ENCODE results near the gene VPS51. TPM values are rescaled to one million over a fixed set of nuclear protein-coding genes. Genes with fewer than 3 reads are reported as not detected.
A peak's percentile ranks its signal among the peaks of the same experiment; 100 is the strongest.

Gene VPS51
- total RNA-seq, 4 donors from 2014 or later: 280 to 636 (median 416) TPM

DNA sequence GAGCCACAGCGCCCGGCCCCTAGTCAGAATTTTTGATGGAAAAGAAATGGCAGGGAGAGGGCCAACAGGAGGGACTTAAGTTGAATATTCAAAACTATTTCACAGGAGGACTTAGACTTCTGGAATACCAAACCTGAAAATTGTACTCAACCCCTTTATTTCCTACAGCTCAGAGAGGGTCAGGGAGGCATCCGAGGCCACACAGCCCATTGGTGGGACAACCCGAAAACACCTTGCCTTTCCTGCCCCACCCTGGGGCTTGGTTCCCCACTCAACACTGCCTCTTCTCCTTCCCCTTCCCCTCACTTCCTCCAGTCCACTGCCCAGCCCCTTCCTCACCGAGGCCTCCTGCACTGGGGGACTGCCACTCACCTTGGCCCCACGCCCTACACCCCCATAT lies 39.0 kb upstream of the VPS51 start:
- peaks cover 0 to 3% (median 0%) of the 10 kb centered on the region in 3 donors for H3K36me3 ChIP-seq

DNA sequence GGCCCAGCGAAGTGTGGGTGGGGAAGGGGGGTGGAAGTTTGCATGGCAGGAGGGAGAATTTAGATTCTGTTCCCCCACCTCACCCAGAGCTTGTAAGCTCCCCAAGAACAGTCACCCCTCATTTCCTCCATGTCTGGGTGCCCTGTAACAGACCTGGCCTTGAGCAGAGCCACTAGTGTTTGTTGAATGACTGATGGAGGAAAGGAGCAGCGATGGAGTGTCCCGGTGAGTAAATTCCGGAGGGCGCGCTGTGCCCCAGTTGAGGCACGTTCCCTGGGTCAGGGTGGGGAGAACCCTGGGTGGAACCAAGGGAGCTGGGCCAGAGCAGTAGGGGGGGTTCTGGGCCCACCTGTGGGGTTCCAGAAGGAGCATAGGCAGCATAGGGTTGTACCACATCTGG lies 38.5 kb upstream of the VPS51 start:
- H3K4me1 ChIP-seq: peaks cover 0 to 34% (median 7%) of the 10 kb centered on the region in 4 donors
- peak overlapping the region in 3 of 4 donors; percentile 27 to 58 (median 56) for H3K4me3 ChIP-seq
- no peak for DNase-seq
- no peaks in the 10 kb centered on the region for H3K9me3 ChIP-seq
- H3K36me3 ChIP-seq: no peaks in the 10 kb centered on the region
- no peaks in the 10 kb centered on the region for H3K27me3 ChIP-seq
- TF ChIP-seq, protein P1, sequence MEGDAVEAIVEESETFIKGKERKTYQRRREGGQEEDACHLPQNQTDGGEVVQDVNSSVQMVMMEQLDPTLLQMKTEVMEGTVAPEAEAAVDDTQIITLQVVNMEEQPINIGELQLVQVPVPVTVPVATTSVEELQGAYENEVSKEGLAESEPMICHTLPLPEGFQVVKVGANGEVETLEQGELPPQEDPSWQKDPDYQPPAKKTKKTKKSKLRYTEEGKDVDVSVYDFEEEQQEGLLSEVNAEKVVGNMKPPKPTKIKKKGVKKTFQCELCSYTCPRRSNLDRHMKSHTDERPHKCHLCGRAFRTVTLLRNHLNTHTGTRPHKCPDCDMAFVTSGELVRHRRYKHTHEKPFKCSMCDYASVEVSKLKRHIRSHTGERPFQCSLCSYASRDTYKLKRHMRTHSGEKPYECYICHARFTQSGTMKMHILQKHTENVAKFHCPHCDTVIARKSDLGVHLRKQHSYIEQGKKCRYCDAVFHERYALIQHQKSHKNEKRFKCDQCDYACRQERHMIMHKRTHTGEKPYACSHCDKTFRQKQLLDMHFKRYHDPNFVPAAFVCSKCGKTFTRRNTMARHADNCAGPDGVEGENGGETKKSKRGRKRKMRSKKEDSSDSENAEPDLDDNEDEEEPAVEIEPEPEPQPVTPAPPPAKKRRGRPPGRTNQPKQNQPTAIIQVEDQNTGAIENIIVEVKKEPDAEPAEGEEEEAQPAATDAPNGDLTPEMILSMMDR (IDR thresholded peaks at IDR 0.05): no peak
- no peak for TF ChIP-seq POLR2A (IDR thresholded peaks at IDR 0.05)
- peak overlapping the region in 3 of 4 donors; percentile 36 to 87 (median 76) for H3K27ac ChIP-seq

More for the DNA sequence above, 39.0 kb upstream of the VPS51 start:
- H3K4me1 ChIP-seq: peaks cover 0 to 34% (median 7%) of the 10 kb centered on the region in 4 donors
- H3K4me3 ChIP-seq: peak overlapping the region in 2 of 4 donors; percentile 56 to 58
- TF ChIP-seq, protein P1 (IDR thresholded peaks at IDR 0.05): no peak
- TF ChIP-seq POLR2A (IDR thresholded peaks at IDR 0.05): no peak
- DNase-seq: no peak
- H3K27ac ChIP-seq: peak overlapping the region in 1 of 4 donors; percentile 87
- no peaks in the 10 kb centered on the region for H3K27me3 ChIP-seq
- no peaks in the 10 kb centered on the region for H3K9me3 ChIP-seq

DNA sequence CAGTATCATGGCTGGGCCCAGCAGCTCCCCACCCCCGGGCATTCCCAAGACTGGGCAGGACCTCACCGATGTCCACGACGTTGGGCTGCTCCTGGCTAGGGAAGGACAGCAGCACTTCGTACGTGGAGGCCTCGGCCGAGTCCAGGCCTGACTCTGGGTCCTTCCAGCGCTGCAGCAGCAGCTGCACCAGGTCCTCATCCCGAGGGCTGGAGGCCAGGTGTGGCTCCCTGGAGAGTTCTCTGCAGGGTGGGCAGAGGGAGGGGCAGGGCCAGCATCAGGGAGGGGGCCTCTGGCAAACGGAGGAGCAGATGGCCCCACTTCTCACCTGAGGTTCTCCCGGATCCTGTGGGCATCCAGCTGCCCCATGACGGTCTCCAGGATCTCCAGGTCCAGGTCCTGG lies 38.0 kb upstream of the VPS51 start:
- H3K4me3 ChIP-seq: peak overlapping the region in 3 of 4 donors; percentile 27 to 58 (median 56)
- no peak for DNase-seq
- peaks cover 0 to 29% (median 7%) of the 10 kb centered on the region in 4 donors for H3K4me1 ChIP-seq
- H3K36me3 ChIP-seq: no peaks in the 10 kb centered on the region
- H3K27me3 ChIP-seq: no peaks in the 10 kb centered on the region
- H3K9me3 ChIP-seq: no peaks in the 10 kb centered on the region
- H3K27ac ChIP-seq: peak overlapping the region in 3 of 4 donors; percentile 36 to 87 (median 76)
- TF ChIP-seq POLR2A (IDR thresholded peaks at IDR 0.05): no peak
- TF ChIP-seq, protein P1 (IDR thresholded peaks at IDR 0.05): no peak

DNA sequence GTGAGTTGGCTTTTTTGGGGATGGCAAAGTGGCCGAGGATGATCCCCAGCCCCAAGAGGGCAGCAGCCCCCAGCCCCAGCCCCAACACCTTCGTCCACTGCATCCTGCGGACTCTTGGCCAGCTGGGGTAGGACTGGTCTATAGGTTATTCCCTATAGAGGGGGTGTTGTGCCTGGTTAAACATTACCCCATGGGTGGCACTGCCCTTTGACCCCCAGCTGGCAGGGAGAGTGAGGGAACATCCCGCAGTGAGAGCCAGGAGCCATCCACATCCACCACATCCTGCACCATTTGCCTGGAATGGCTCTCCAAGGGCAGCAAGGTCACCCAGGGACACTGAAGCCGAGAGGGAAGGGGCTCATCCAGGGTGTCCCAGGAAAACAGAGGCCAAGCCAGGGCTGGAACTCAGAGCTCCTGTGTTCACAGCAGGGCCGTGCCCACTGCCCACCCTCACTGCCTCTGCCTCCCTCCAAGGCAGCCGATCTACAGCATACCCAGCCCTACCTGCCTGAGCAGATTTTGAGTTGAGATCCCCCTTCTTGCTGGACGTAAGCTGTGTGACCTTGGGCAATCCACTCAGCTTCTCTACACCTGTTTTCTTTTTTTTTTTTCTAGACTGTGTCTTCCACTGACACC lies 37.5 kb upstream of the VPS51 start, which contains the start of gene NAALADL1:
TSS of gene NAALADL1 (minus strand) at position 135 of the 636 bp plus-strand sequence. CDS start at position 103, 32 bp downstream.
- Histone ChIP-seq H3K9me3 (no peaks in the 10 kb centered on the region), H3K27me3 (no peaks in the 10 kb centered on the region), H3K27ac (peak within 1 kb of the TSS in 3 of 4 donors; percentile 55 to 87 (median 76)), H3K4me1 (peaks cover 0 to 24% (median 7%) of the 10 kb centered on the region in 4 donors), H3K4me3 (peak within 1 kb of the TSS in 3 of 4 donors; percentile 27 to 58 (median 56)), H3K36me3 (no peaks in the 10 kb centered on the region)
- peak in 2 of 3 donors; percentile 85 to 86 for DNase-seq
- TF ChIP-seq, protein P1 (IDR thresholded peaks at IDR 0.05): no peak
- peak; percentile 63 to 78 for TF ChIP-seq POLR2A (IDR thresholded peaks at IDR 0.05)

DNA sequence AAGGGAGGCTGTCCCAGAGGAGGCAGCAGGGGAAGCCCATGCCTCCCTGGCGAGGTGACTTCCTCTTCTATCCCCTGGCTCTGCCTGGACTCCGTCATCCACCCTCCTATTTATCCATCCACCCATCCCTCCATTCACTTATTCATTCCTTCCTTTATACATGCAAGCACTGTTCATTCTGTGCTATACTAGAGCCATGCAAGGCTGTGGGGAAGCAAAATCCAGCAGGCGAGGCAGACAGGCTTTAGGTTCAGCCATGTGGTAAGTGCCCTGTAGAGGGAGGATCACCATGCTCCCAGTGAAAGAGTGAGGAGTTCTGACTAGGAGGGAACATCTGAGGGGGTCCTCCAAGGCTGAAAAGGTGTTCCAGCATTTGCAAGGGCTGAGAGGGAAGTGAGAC lies 36.5 kb upstream of the VPS51 start:
- peak overlapping the region in 3 of 4 donors; percentile 10 to 87 (median 76) for H3K27ac ChIP-seq
- DNase-seq: no peak
- no peaks in the 10 kb centered on the region for H3K27me3 ChIP-seq
- H3K9me3 ChIP-seq: no peaks in the 10 kb centered on the region
- peaks cover 0 to 17% (median 4%) of the 10 kb centered on the region in 4 donors for H3K4me1 ChIP-seq
- TF ChIP-seq POLR2A (IDR thresholded peaks at IDR 0.05): no peak
- TF ChIP-seq, protein P1 (IDR thresholded peaks at IDR 0.05): no peak
- H3K4me3 ChIP-seq: no peak overlapping the region
- H3K36me3 ChIP-seq: no peaks in the 10 kb centered on the region
